IMR-90 (cell line): ENCODE data around the gene DMAC2L. TPM values are rescaled to one million over a fixed set of nuclear protein-coding genes. Genes with fewer than 3 reads are reported as not detected.

Source experiments
- ATAC-seq: fragments of 200-7000 bp; cut with Tn5 transposase; 2 replicates; pipeline ENCODE4 v1.9.1; 2020; ENCODE audit warnings: low read depth, mild to moderate bottlenecking, moderate library complexity
- BruUV-seq: library from RNA; stranded (reverse); fragments of 400-500 nt; replicated peaks from 2 replicates; lab custom pipeline; 2021; lab: Mats Ljungman, UMichigan
- CTCF ChIA-PET: fragments of 300-600 bp; formaldehyde crosslinking; extraction: SDS; loops from one replicate; lab custom pipeline; 2021; ENCODE audit warnings: antibody characterized with exemption; lab: Yijun Ruan, JAX
- POLR2A ChIA-PET: fragments of 300-600 bp; sonication (Branson Sonifier 250); formaldehyde crosslinking; loops from one replicate; lab custom pipeline; 2022; ENCODE audit warnings: antibody characterized with exemption; ENCODE audit not compliant: unreplicated experiment; lab: Charles Lee
- DNase-seq: peaks from one replicate; pipeline ENCODE4 v3.0.0; 2013
- H2AFZ ChIP-seq: replicated peaks from 2 replicates; pipeline ENCODE3; 2013; ENCODE audit warnings: low read length, mild to moderate bottlenecking; ENCODE audit not compliant: poor library complexity
- H2AK5ac ChIP-seq: 2 replicates; pipeline ENCODE4 v1.6.1; 2013; ENCODE audit warnings: low read depth, low read length, inconsistent platforms
- H2AK9ac ChIP-seq: replicated peaks from 2 replicates; pipeline ENCODE3; 2013; ENCODE audit warnings: mild to moderate bottlenecking, low read depth, low read length, moderate library complexity; ENCODE audit not compliant: poor library complexity
- H2BK120ac ChIP-seq: 2 replicates; pipeline ENCODE4 v1.6.1; 2013; ENCODE audit warnings: low read depth, low read length, inconsistent platforms
- H2BK15ac ChIP-seq: 3 replicates; pipeline ENCODE4 v1.6.1; 2013; ENCODE audit warnings: low read depth, low read length, inconsistent platforms
- H2BK20ac ChIP-seq: 2 replicates; pipeline ENCODE4 v1.6.1; 2013; ENCODE audit warnings: low read depth, mild to moderate bottlenecking, inconsistent platforms, low read length, moderate library complexity
- H2BK5ac ChIP-seq: 2 replicates; pipeline ENCODE4 v1.6.1; 2013; ENCODE audit warnings: mild to moderate bottlenecking, low read depth, low read length, inconsistent platforms; ENCODE audit not compliant: poor library complexity, severe bottlenecking
- H3K14ac ChIP-seq: replicated peaks from 2 replicates; pipeline ENCODE4 v1.6.1; 2013; ENCODE audit warnings: low read depth, low read length, inconsistent platforms
- H3K18ac ChIP-seq: 2 replicates; pipeline ENCODE4 v1.6.1; 2013; ENCODE audit warnings: low read depth, low read length, control low read depth
- H3K23ac ChIP-seq: 2 replicates; pipeline ENCODE4 v1.6.1; 2013; ENCODE audit warnings: low read depth, low read length, inconsistent platforms
- H3K27ac ChIP-seq: 2 replicates; pipeline ENCODE4 v1.5.1; 2013; ENCODE audit warnings: mild to moderate bottlenecking, control low read depth, low read length; ENCODE audit not compliant: insufficient read depth
- H3K27me3 ChIP-seq: 2 replicates; pipeline ENCODE4 v1.6.1; 2013; ENCODE audit warnings: low read length; ENCODE audit not compliant: control insufficient read depth, insufficient read depth
- H3K36me3 ChIP-seq: 2 replicates; pipeline ENCODE4 v1.6.1; 2013; ENCODE audit warnings: low read length, mixed read lengths; ENCODE audit not compliant: control insufficient read depth, insufficient read depth
- H3K4ac ChIP-seq: 2 replicates; pipeline ENCODE4 v1.6.1; 2013; ENCODE audit warnings: low read depth, low read length, inconsistent platforms
- H3K4me1 ChIP-seq: 2 replicates; pipeline ENCODE4 v1.6.1; 2013; ENCODE audit warnings: low read length, mixed read lengths; ENCODE audit not compliant: control insufficient read depth, insufficient read depth
- H3K4me2 ChIP-seq: 2 replicates; pipeline ENCODE4 v1.6.1; 2013; ENCODE audit warnings: low read depth, mild to moderate bottlenecking, control low read depth, low read length, moderate library complexity
- H3K4me3 ChIP-seq: 2 replicates; pipeline ENCODE4 v1.5.1; 2013; ENCODE audit warnings: low read depth, mild to moderate bottlenecking, control low read depth, low read length, moderate library complexity; ENCODE audit not compliant: insufficient read depth
- H3K56ac ChIP-seq: 2 replicates; pipeline ENCODE4 v1.6.1; 2013; ENCODE audit warnings: low read length, inconsistent platforms; ENCODE audit not compliant: insufficient read depth; ENCODE audit errors: extremely low read depth
- H3K79me1 ChIP-seq, 2 experiments: 2 replicates each; pipeline ENCODE4 v1.6.1; 2013; ENCODE audit warnings: low read length in 2 of 2, inconsistent platforms in 1 of 2, low read depth in 1 of 2
- H3K9ac ChIP-seq: 2 replicates; pipeline ENCODE4 v1.6.1; 2013; ENCODE audit warnings: low read depth, low read length, control low read depth
- H3K9me1 ChIP-seq: 2 replicates; pipeline ENCODE4 v1.6.1; 2013; ENCODE audit warnings: low read length, inconsistent platforms; ENCODE audit not compliant: insufficient read depth
- H3K9me3 ChIP-seq: 2 replicates; pipeline ENCODE4 v1.6.1; 2013; ENCODE audit warnings: low read length; ENCODE audit not compliant: control insufficient read depth, insufficient read depth
- H4K20me1 ChIP-seq: 2 replicates; pipeline ENCODE4 v1.6.1; 2013; ENCODE audit warnings: low read length, inconsistent platforms; ENCODE audit not compliant: insufficient read depth
- H4K5ac ChIP-seq: 2 replicates; pipeline ENCODE4 v1.6.1; 2013; ENCODE audit warnings: mild to moderate bottlenecking, low read depth, low read length, control low read depth
- H4K8ac ChIP-seq, 2 experiments: 2 replicates each; pipeline ENCODE4 v1.6.1; 2013; ENCODE audit warnings: low read depth in 2 of 2, low read length in 2 of 2, control low read depth in 1 of 2, inconsistent platforms in 1 of 2
- H4K91ac ChIP-seq: 2 replicates; pipeline ENCODE4 v1.6.1; 2013; ENCODE audit warnings: low read depth, low read length, inconsistent platforms; ENCODE audit not compliant: insufficient read depth
- BHLHE40 ChIP-seq: fragments of 150-350 bp; IDR thresholded peaks from 2 replicates; pipeline ENCODE4 v1.6.1; 2016; ENCODE audit warnings: mild to moderate bottlenecking, low read depth, low read length
- CEBPB ChIP-seq: IDR thresholded peaks from 2 replicates; pipeline ENCODE4 v1.6.1; 2012; ENCODE audit warnings: low read depth, low read length, improper control_type of control experiment
- CHD1 ChIP-seq: IDR thresholded peaks from 2 replicates; pipeline ENCODE4 v1.6.1; 2012; ENCODE audit warnings: low read depth, low read length, improper control_type of control experiment
- MAFK ChIP-seq: IDR thresholded peaks from 2 replicates; pipeline ENCODE4 v1.6.1; 2012; ENCODE audit warnings: low read depth, low read length, improper control_type of control experiment
- MAZ ChIP-seq: IDR thresholded peaks from 2 replicates; pipeline ENCODE4 v1.6.1; 2012; ENCODE audit warnings: low read depth, mild to moderate bottlenecking, low read length, improper control_type of control experiment, moderate library complexity, borderline replicate concordance
- MXI1 ChIP-seq: IDR thresholded peaks from 2 replicates; pipeline ENCODE4 v1.6.1; 2012; ENCODE audit warnings: low read depth, mild to moderate bottlenecking, low read length, moderate library complexity, borderline replicate concordance
- NFE2L2 ChIP-seq: fragments of 150-350 bp; IDR thresholded peaks from 2 replicates; pipeline ENCODE4 v1.6.1; 2016; ENCODE audit warnings: low read depth, mild to moderate bottlenecking, low read length
- POLR2A ChIP-seq: IDR thresholded peaks from 2 replicates; pipeline ENCODE4 v1.6.1; 2012; ENCODE audit warnings: mild to moderate bottlenecking, low read depth, low read length
- RAD21 ChIP-seq: IDR thresholded peaks from 2 replicates; pipeline ENCODE4 v1.6.1; 2012; ENCODE audit warnings: low read length, improper control_type of control experiment
- RFX5 ChIP-seq: IDR thresholded peaks from 2 replicates; pipeline ENCODE4 v1.8.0; 2012; ENCODE audit warnings: low read depth, mild to moderate bottlenecking, low read length, moderate library complexity
- SMC3 ChIP-seq: fragments of 150-350 bp; IDR thresholded peaks from 2 replicates; pipeline ENCODE4 v1.6.1; 2016; ENCODE audit warnings: low read depth, mild to moderate bottlenecking, antibody characterized with exemption, low read length, moderate library complexity
- WGBS, 2 experiments: methylation state at CpG; one replicate each; pipeline versions ENCODE4 v1.1.5 to v1.1.7; 2013; ENCODE audit warnings: missing lambda C conversion rate in 2 of 2; ENCODE audit not compliant: insufficient read length in 1 of 2; ENCODE audit errors: extremely low coverage in 2 of 2; 5-methylcytosine and 5-hydroxymethylcytosine counted together
- dilution Hi-C: fragments of 300-500 bp; cut with HindIII; formaldehyde crosslinking; loops from one replicate; pipeline ENCODE4 v1.14.3; 2018; ENCODE audit warnings: low sequenced_read_pairs; ENCODE audit not compliant: unreplicated experiment
- in situ Hi-C: fragments of 300-500 bp; cut with MboI; formaldehyde crosslinking; loops from 3 replicates; pipeline ENCODE4 v1.14.3; 2019; ENCODE audit warnings: low sequenced_read_pairs, inconsistent platforms, mixed read lengths
- intact Hi-C: fragments of 100-400 bp; cut with micrococcal nuclease; formaldehyde crosslinking; loops from 2 replicates; pipeline ENCODE4 v1.10.0; 2022
- polyA plus RNA-seq, 3 experiments: library from polyadenylated mRNA; depleted of rRNA; stranded (reverse); fragments of >200 nt; gene quantifications; 2 replicates each; pipeline ENCODE4 v1.2.3, GENCODE V29; 2012; ENCODE audit warnings: low replicate concordance in 1 of 3
- total RNA-seq: library from RNA; depleted of rRNA; stranded (reverse); fragments of >200 nt; gene quantifications from 2 replicates; pipeline ENCODE4 v1.2.3, GENCODE V29; 2012
- TF ChIP-seq, protein P1 (sequence below): fragments of 150-350 bp; IDR thresholded peaks from 2 replicates; pipeline ENCODE4 v1.6.1; 2017; ENCODE audit warnings: mild to moderate bottlenecking, antibody characterized with exemption, low read length, low read depth
- TF ChIP-seq, protein P2 (sequence below): conservative IDR thresholded peaks from 2 replicates; pipeline ENCODE4 v1.5.1; 2012; ENCODE audit warnings: mild to moderate bottlenecking, low read depth, low read length, improper control_type of control experiment
- TF ChIP-seq, protein P3 (sequence below): fragments of 150-350 bp; IDR thresholded peaks from 2 replicates; pipeline ENCODE4 v1.6.1; 2016; ENCODE audit warnings: low read depth, mild to moderate bottlenecking, low read length, moderate library complexity, borderline replicate concordance

DMAC2L gene
- total and polyA plus RNA-seq, 2 of the 4 experiments (the other 2 are of a cell fraction), result 5.0 to 6.1 TPM

DNA sequence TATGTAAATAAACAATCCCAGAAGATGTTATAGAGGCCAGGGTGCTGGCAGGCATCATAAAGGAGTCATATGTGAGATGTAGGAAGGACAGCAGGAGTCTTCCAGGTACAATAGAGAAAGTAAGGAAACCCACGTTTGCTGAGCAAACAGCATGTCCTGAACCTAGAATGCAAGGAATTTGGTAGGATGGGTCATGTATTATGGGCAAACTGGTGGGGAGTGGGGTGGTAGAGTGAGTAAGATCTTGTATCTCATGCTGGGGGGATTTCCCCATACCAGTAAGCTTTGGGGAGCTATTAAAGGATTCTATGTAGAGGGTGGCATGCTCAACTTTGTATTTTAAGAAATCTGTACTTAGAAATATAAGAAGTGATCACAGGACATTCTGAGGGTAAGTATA, 43.6 kb downstream of the DMAC2L start:
- no peak overlapping the region for H4K91ac ChIP-seq
- no peaks in the 10 kb centered on the region for H3K27me3 ChIP-seq
- H3K4me1 ChIP-seq, result peaks cover 5% of the 10 kb centered on the region
- no peak overlapping the region for H3K4me2 ChIP-seq
- TF ChIP-seq MXI1 (no peak), POLR2A (no peak), MAFK (no peak), BHLHE40 (no peak), CEBPB (no peak), MAZ (no peak), RFX5 (no peak), NFE2L2 (no peak), SMC3 (no peak), RAD21 (no peak), CHD1 (no peak)
- TF ChIP-seq, protein P1, sequence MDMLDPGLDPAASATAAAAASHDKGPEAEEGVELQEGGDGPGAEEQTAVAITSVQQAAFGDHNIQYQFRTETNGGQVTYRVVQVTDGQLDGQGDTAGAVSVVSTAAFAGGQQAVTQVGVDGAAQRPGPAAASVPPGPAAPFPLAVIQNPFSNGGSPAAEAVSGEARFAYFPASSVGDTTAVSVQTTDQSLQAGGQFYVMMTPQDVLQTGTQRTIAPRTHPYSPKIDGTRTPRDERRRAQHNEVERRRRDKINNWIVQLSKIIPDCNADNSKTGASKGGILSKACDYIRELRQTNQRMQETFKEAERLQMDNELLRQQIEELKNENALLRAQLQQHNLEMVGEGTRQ, result no peak
- TF ChIP-seq, protein P2, sequence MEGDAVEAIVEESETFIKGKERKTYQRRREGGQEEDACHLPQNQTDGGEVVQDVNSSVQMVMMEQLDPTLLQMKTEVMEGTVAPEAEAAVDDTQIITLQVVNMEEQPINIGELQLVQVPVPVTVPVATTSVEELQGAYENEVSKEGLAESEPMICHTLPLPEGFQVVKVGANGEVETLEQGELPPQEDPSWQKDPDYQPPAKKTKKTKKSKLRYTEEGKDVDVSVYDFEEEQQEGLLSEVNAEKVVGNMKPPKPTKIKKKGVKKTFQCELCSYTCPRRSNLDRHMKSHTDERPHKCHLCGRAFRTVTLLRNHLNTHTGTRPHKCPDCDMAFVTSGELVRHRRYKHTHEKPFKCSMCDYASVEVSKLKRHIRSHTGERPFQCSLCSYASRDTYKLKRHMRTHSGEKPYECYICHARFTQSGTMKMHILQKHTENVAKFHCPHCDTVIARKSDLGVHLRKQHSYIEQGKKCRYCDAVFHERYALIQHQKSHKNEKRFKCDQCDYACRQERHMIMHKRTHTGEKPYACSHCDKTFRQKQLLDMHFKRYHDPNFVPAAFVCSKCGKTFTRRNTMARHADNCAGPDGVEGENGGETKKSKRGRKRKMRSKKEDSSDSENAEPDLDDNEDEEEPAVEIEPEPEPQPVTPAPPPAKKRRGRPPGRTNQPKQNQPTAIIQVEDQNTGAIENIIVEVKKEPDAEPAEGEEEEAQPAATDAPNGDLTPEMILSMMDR, result no peak
- TF ChIP-seq, protein P3, sequence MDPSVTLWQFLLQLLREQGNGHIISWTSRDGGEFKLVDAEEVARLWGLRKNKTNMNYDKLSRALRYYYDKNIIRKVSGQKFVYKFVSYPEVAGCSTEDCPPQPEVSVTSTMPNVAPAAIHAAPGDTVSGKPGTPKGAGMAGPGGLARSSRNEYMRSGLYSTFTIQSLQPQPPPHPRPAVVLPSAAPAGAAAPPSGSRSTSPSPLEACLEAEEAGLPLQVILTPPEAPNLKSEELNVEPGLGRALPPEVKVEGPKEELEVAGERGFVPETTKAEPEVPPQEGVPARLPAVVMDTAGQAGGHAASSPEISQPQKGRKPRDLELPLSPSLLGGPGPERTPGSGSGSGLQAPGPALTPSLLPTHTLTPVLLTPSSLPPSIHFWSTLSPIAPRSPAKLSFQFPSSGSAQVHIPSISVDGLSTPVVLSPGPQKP, result no peak
- 0 out of 2 replicates have a peak, but pooled peaks cover 3% of the 10 kb centered on the region for H3K36me3 ChIP-seq
- no peaks in the 10 kb centered on the region; the same call in 1 of the 2 replicates for H3K9me1 ChIP-seq
- H3K18ac ChIP-seq, result no peak overlapping the region
- H3K4me3 ChIP-seq, result no peak overlapping the region
- BruUV-seq, result no TSS peak
- H4K8ac ChIP-seq, result no peak overlapping the region
- no peak for DNase-seq
- H2AK9ac ChIP-seq, result no peak overlapping the region
- dilution Hi-C loops (no loop called here), intact Hi-C loops (no loop called here), in situ Hi-C loops (no loop called here)
- ChIA-PET CTCF (no interaction called here), POLR2A (no interaction called here)
- H2BK5ac ChIP-seq, result no peak overlapping the region
- H4K5ac ChIP-seq, result no peak overlapping the region
- no peak overlapping the region for H3K14ac ChIP-seq
- H3K27ac ChIP-seq, result no peak overlapping the region
- no peaks in the 10 kb centered on the region for H4K20me1 ChIP-seq
- H3K23ac ChIP-seq, result no peak overlapping the region
- no peaks in the 10 kb centered on the region for H3K9me3 ChIP-seq
- no peak overlapping the region for H2AFZ ChIP-seq
- no peak overlapping the region for H3K4ac ChIP-seq
- no peak overlapping the region for H3K9ac ChIP-seq
- H2BK120ac ChIP-seq, result no peak overlapping the region
- no peaks in the 10 kb centered on the region; a peak in 1 of 4 replicates for H3K79me1 ChIP-seq
- no peak overlapping the region for H2BK15ac ChIP-seq
- ATAC-seq, result no peak
- no peak overlapping the region for H3K56ac ChIP-seq
- no CpG with 5 or more reads among the region's 1 CpG for WGBS, 2 experiments
- no peak overlapping the region for H2AK5ac ChIP-seq
- no peak overlapping the region for H2BK20ac ChIP-seq
